HEK293T (cell line): Measurements from ENCODE around the gene ITGB3.

Source experiments
- CTBP1 ChIP-seq: fragments of 450-650 bp; IDR thresholded peaks from 2 replicates; pipeline ENCODE4 v1.6.1; 2016; ENCODE audit warnings: borderline replicate concordance
- FOXA1 ChIP-seq: fragments of 450-650 bp; IDR thresholded peaks from 2 replicates; pipeline ENCODE4 v1.6.1; 2016; ENCODE audit warnings: mild to moderate bottlenecking
- FOXK2 ChIP-seq: fragments of 450-650 bp; IDR thresholded peaks from 2 replicates; pipeline ENCODE4 v1.6.1; 2016; ENCODE audit warnings: mild to moderate bottlenecking
- HDGF ChIP-seq: fragments of 450-650 bp; IDR thresholded peaks from 2 replicates; pipeline ENCODE4 v1.6.1; 2017; ENCODE audit warnings: antibody characterized with exemption, borderline replicate concordance
- PKNOX1 ChIP-seq: fragments of 450-650 bp; IDR thresholded peaks from 2 replicates; pipeline ENCODE4 v1.6.1; 2016
- SP1 ChIP-seq: fragments of 450-650 bp; IDR thresholded peaks from 2 replicates; pipeline ENCODE4 v1.6.1; 2017
- SUZ12 ChIP-seq: fragments of 450-650 bp; IDR thresholded peaks from 2 replicates; pipeline ENCODE4 v1.6.1; 2016; ENCODE audit warnings: mild to moderate bottlenecking
- TARDBP ChIP-seq: fragments of 450-650 bp; IDR thresholded peaks from 2 replicates; pipeline ENCODE4 v1.6.1; 2016

DNA sequence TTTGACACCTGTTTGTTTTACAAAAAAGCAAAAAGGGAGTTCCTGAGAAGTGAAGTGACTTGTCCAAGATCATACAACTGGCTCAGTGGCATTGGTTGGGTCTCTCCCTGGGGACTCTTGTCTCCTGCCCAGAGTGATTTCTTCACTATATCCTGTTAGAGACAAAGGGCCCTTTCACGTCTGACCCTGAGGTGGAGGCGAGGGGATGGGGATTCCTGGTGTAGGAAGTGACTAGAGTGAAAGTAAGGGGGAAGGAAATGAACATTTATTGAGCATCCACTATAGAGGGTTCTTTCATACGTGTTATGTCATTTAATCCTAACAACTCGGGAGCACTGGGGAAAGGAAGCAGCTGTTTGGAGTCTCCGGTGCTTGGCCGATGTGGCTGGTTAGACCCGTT, 9.0 kb downstream of the ITGB3 start:
- TF ChIP-seq PKNOX1 (no peak), FOXA1 (no peak), TARDBP (no peak), SP1 (no peak), FOXK2 (no peak), CTBP1 (no peak), HDGF (no peak), SUZ12 (no peak)
